GM12878 (cell line): ENCODE data around the gene TMEM138. TPM values are rescaled to one million over a fixed set of nuclear protein-coding genes. Genes with fewer than 3 reads are reported as not detected.

Source experiments
- BCL3 ChIP-seq: IDR thresholded peaks from 2 replicates; pipeline ENCODE4 v1.6.1; 2011; ENCODE audit warnings: borderline replicate concordance, low read depth, mild to moderate bottlenecking, moderate library complexity, low read length; ENCODE audit not compliant: insufficient read depth, poor library complexity, severe bottlenecking
- DPF2 ChIP-seq: fragments of 450-650 bp; IDR thresholded peaks from 2 replicates; pipeline ENCODE4 v1.6.1; 2017; ENCODE audit warnings: mild to moderate bottlenecking
- KLF5 ChIP-seq: fragments of 450-650 bp; IDR thresholded peaks from 2 replicates; pipeline ENCODE4 v1.6.1; 2014; ENCODE audit warnings: mild to moderate bottlenecking; ENCODE audit not compliant: partially characterized antibody
- MEF2A ChIP-seq: IDR thresholded peaks from 2 replicates; pipeline ENCODE4 v1.6.1; 2011; ENCODE audit warnings: low read depth, mild to moderate bottlenecking, low read length, moderate library complexity; ENCODE audit not compliant: insufficient read depth
- MTA3 ChIP-seq: IDR thresholded peaks from 2 replicates; pipeline ENCODE4 v1.6.1; 2012; ENCODE audit warnings: low read length, inconsistent platforms, borderline replicate concordance
- NBN ChIP-seq: fragments of 450-650 bp; IDR thresholded peaks from 2 replicates; pipeline ENCODE4 v1.6.1; 2016
- NR2C1 ChIP-seq: fragments of 450-650 bp; IDR thresholded peaks from 2 replicates; pipeline ENCODE4 v1.6.1; 2017; ENCODE audit warnings: antibody characterized with exemption, mild to moderate bottlenecking, moderate library complexity
- REST ChIP-seq: IDR thresholded peaks from 2 replicates; pipeline ENCODE4 v1.6.1; 2012; ENCODE audit warnings: mild to moderate bottlenecking, low read depth, low read length
- SKIL ChIP-seq: fragments of 450-650 bp; IDR thresholded peaks from 2 replicates; pipeline ENCODE4 v1.6.1; 2017; ENCODE audit warnings: mild to moderate bottlenecking, low read depth, inconsistent platforms; ENCODE audit not compliant: poor library complexity, severe bottlenecking
- SPI1 ChIP-seq: IDR thresholded peaks from 2 replicates; pipeline ENCODE4 v1.6.1; 2011; ENCODE audit warnings: low read depth, mild to moderate bottlenecking, low read length, moderate library complexity, borderline replicate concordance; ENCODE audit not compliant: insufficient read depth
- SREBF1 ChIP-seq: IDR thresholded peaks from 2 replicates; pipeline ENCODE4 v1.6.1; 2012; ENCODE audit warnings: mild to moderate bottlenecking, low read length
- TAF1 ChIP-seq: IDR thresholded peaks from 2 replicates; pipeline ENCODE4 v1.6.1; 2011; ENCODE audit warnings: mild to moderate bottlenecking, low read depth, low read length, borderline replicate concordance
- TBL1XR1 ChIP-seq: IDR thresholded peaks from 2 replicates; pipeline ENCODE4 v1.6.1; 2012; ENCODE audit warnings: low read depth, low read length, improper control_type of control experiment
- polyA plus RNA-seq, 11 experiments: library from polyadenylated mRNA; depleted of rRNA in 4 of 11; unstranded in 6 of 11; stranded (reverse) in 5 of 11; fragments of >200 nt; fragmentation: Nextera tagmentation in 4 of 11; fragmentation: Illumina TruSeq in 1 of 11; extraction: Ambion mirVana in 4 of 11; extraction: Trizol in 1 of 11; gene quantifications; 1 replicate in 1 of 11; 2 replicates in 10 of 11; pipeline versions ENCODE4 v1.2.1 to v1.2.3, GENCODE V29; 2011 to 2016; ENCODE audit warnings: inconsistent platforms in 2 of 11, missing spikeins in 2 of 11, low read depth in 1 of 11
- total RNA-seq, 4 experiments: library from RNA; depleted of rRNA in 3 of 4; stranded (reverse); fragments of >200 nt in 3 of 4; fragmentation: Illumina TruSeq in 1 of 4; extraction: Trizol in 1 of 4; gene quantifications; 2 replicates each; pipeline versions ENCODE4 v1.2.1 to v1.2.3, GENCODE V29; 2013 to 2021
- TF ChIP-seq, protein P1 (sequence below): fragments of 450-650 bp; IDR thresholded peaks from 2 replicates; pipeline ENCODE4 v1.6.1; 2017; ENCODE audit warnings: mild to moderate bottlenecking, moderate library complexity
- TF ChIP-seq, protein P2 (sequence below): IDR thresholded peaks from 2 replicates; pipeline ENCODE4 v1.6.1; 2011; ENCODE audit warnings: borderline replicate concordance, low read depth, mild to moderate bottlenecking, moderate library complexity, mixed read lengths, low read length; ENCODE audit not compliant: insufficient read depth; ENCODE audit errors: extremely low read length

The TMEM138 gene
- total and polyA plus RNA-seq, 10 of the 15 experiments (the other 5 are each of a cell fraction or from before 2014, with no cell fraction given), result 28.5 to 116 (median 73.4) TPM

DNA sequence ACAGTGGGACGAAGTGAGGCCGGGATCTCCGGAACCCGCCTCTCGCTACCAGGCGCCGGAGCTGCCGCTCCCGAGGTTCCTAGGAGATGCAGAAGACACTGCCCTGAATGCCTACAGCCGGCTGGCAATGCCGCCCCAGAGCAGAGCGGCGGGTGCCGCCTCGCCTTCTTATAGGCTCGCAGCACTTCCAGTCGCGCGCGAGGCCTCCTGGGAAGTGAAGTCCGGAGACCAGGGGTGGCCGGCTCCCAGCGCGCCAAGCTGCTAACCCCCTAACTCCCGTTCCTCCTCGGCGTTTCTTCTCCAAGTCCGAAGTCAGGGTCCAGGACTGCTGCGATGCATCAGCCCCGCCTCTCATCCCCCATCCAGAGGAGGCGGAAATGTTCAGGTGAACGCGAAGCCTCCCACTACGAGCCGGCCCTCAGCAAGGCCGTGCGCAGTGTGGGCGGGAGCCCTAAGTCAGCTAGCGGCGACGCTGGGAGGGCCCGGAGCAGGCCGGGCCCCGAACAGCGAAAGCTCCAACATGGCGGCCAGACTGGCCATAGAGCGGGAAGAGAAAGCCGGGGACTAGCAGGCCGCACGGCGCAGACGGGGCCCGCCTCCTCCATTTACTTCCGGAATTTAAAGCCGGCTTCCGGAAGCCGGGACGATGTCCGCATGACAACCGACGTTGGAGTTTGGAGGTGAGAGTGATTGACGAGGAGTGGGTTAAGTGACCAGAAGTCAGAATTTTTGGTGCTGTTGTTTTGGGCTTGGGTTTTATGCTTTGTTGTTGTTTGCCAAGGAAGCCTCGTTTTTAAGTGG is at the start of gene TMEM138, which contains the start of gene CYB561A3 (continued):
- TF ChIP-seq REST (no peak), NBN (peak; percentile 93), TAF1 (peak; percentile 84), NR2C1 (peak; percentile 92), KLF5 (peak; percentile 33), TBL1XR1 (peak; percentile 69), MTA3 (peak; percentile 48; the same call in 1 of the 2 replicates), SPI1 (no peak), MEF2A (peak; percentile 27; the same call in 1 of the 2 replicates), SREBF1 (0 out of 2 replicates have a peak, but pooled peaks have one; percentile 70), BCL3 (no peak), SKIL (no peak), DPF2 (peak; percentile 66; the same call in 1 of the 2 replicates)
- TF ChIP-seq, protein P1, sequence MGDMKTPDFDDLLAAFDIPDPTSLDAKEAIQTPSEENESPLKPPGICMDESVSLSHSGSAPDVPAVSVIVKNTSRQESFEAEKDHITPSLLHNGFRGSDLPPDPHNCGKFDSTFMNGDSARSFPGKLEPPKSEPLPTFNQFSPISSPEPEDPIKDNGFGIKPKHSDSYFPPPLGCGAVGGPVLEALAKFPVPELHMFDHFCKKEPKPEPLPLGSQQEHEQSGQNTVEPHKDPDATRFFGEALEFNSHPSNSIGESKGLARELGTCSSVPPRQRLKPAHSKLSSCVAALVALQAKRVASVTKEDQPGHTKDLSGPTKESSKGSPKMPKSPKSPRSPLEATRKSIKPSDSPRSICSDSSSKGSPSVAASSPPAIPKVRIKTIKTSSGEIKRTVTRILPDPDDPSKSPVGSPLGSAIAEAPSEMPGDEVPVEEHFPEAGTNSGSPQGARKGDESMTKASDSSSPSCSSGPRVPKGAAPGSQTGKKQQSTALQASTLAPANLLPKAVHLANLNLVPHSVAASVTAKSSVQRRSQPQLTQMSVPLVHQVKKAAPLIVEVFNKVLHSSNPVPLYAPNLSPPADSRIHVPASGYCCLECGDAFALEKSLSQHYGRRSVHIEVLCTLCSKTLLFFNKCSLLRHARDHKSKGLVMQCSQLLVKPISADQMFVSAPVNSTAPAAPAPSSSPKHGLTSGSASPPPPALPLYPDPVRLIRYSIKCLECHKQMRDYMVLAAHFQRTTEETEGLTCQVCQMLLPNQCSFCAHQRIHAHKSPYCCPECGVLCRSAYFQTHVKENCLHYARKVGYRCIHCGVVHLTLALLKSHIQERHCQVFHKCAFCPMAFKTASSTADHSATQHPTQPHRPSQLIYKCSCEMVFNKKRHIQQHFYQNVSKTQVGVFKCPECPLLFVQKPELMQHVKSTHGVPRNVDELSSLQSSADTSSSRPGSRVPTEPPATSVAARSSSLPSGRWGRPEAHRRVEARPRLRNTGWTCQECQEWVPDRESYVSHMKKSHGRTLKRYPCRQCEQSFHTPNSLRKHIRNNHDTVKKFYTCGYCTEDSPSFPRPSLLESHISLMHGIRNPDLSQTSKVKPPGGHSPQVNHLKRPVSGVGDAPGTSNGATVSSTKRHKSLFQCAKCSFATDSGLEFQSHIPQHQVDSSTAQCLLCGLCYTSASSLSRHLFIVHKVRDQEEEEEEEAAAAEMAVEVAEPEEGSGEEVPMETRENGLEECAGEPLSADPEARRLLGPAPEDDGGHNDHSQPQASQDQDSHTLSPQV, result no peak
- TF ChIP-seq, protein P2, sequence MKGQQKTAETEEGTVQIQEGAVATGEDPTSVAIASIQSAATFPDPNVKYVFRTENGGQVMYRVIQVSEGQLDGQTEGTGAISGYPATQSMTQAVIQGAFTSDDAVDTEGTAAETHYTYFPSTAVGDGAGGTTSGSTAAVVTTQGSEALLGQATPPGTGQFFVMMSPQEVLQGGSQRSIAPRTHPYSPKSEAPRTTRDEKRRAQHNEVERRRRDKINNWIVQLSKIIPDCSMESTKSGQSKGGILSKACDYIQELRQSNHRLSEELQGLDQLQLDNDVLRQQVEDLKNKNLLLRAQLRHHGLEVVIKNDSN, result no peak
